HCT116 (cell line): ENCODE measurements around the gene MAMLD1. TPM values are rescaled to one million over a fixed set of nuclear protein-coding genes. Genes with fewer than 3 reads are reported as not detected.

Source experiments
- ATAC-seq: fragments of 200-7000 bp; cut with Tn5 transposase; 2 replicates; pipeline ENCODE4 v1.9.1; 2020; ENCODE audit warnings: mild to moderate bottlenecking, moderate library complexity
- BruUV-seq: library from RNA; stranded (reverse); fragments of 400-500 nt; replicated peaks from 2 replicates; lab custom pipeline; 2021; lab: Mats Ljungman, UMichigan
- CTCF ChIA-PET: fragments of 300-600 bp; sonication (Branson Sonifier 250); formaldehyde crosslinking; loops from one replicate; lab custom pipeline; 2021; ENCODE audit warnings: antibody characterized with exemption; lab: Charles Lee
- POLR2A ChIA-PET: fragments of 300-600, 350-600 bp; sonication (Branson Sonifier 250); formaldehyde crosslinking; loops from one replicate; lab custom pipeline; 2021; ENCODE audit warnings: antibody characterized with exemption; lab: Charles Lee
- RAD21 ChIA-PET, 2 experiments: fragments of 300-600 bp; sonication (Branson Sonifier 250); formaldehyde crosslinking; loops; one replicate each; lab custom pipeline; 2023; ENCODE audit warnings: low total read pairs in 2 of 2; ENCODE audit not compliant: uncharacterized antibody in 2 of 2, unreplicated experiment in 2 of 2, low non-redundant PET in 1 of 2; lab: Charles Lee
- DNase-seq: peaks from one replicate; pipeline ENCODE4 v3.0.0-alpha.2; 2010; ENCODE audit warnings: low read depth, low spot score
- H2AFZ ChIP-seq: fragments of 200-600 bp; shearing (Covaris generic), sonication (generic); 2 replicates; pipeline ENCODE4 v1.6.1; 2017; ENCODE audit warnings: low read depth, mixed run types, mixed read lengths, antibody characterized with exemption, low read length; ENCODE audit not compliant: poor library complexity, severe bottlenecking
- H3K27ac ChIP-seq: 2 replicates; pipeline ENCODE4 v1.5.1; 2012; ENCODE audit warnings: low read depth, low read length
- H3K27me3 ChIP-seq: fragments of 200-600 bp; sonication (generic); 2 replicates; pipeline ENCODE4 v1.6.1; 2016; ENCODE audit warnings: mixed run types, low read length, mixed read lengths; ENCODE audit not compliant: insufficient read depth
- H3K36me3 ChIP-seq, 2 experiments: fragments of 200-500 bp in 1 of 2; fragments of 200-600 bp in 1 of 2; sonication (Bioruptor generic) in 1 of 2; sonication (generic) in 1 of 2; 2 replicates each; pipeline versions ENCODE4 v1.5.1 to v1.6.1; 2014 to 2016; ENCODE audit warnings: low read length in 2 of 2, inconsistent platforms in 1 of 2, mixed read lengths in 1 of 2, mixed run types in 1 of 2; ENCODE audit not compliant: insufficient read depth in 2 of 2, control insufficient read depth in 1 of 2
- H3K4me1 ChIP-seq, 2 experiments: fragments of 200-600 bp in 1 of 2; sonication (generic) in 1 of 2; 2 replicates each; pipeline versions ENCODE4 v1.5.1 to v1.6.1; 2012 to 2017; ENCODE audit warnings: low read length in 2 of 2, inconsistent platforms in 1 of 2, mild to moderate bottlenecking in 1 of 2, mixed read lengths in 1 of 2, mixed run types in 1 of 2, moderate library complexity in 1 of 2; ENCODE audit not compliant: insufficient read depth in 2 of 2, control insufficient read depth in 1 of 2
- H3K4me2 ChIP-seq: fragments of 200-600 bp; sonication (generic); 2 replicates; pipeline ENCODE4 v1.6.1; 2017; ENCODE audit warnings: mixed run types, low read length, mixed read lengths
- H3K4me3 ChIP-seq, 2 experiments: fragments of 200-600 bp in 1 of 2; sonication (generic) in 1 of 2; replicated peaks in 1 of 2; 2 replicates each; pipeline ENCODE4 v1.5.1; 2011 to 2016; ENCODE audit warnings: low read length in 2 of 2, control low read depth in 1 of 2, low read depth in 1 of 2, mild to moderate bottlenecking in 1 of 2, mixed read lengths in 1 of 2, mixed run types in 1 of 2
- H3K79me2 ChIP-seq: fragments of 200-600 bp; sonication (generic); 2 replicates; pipeline ENCODE4 v1.6.1; 2017; ENCODE audit warnings: mild to moderate bottlenecking, mixed run types, low read length, moderate library complexity, mixed read lengths; ENCODE audit not compliant: insufficient read depth
- H3K9ac ChIP-seq: fragments of 200-600 bp; sonication (generic); 2 replicates; pipeline ENCODE4 v1.6.1; 2016; ENCODE audit warnings: low read length, mixed read lengths
- H3K9me2 ChIP-seq: fragments of 200-600 bp; sonication (generic), shearing (Covaris generic); 2 replicates; pipeline ENCODE4 v1.6.1; 2017; ENCODE audit warnings: mixed run types, mild to moderate bottlenecking, moderate library complexity; ENCODE audit not compliant: insufficient read depth
- H3K9me3 ChIP-seq, 2 experiments: fragments of 200-500 bp in 1 of 2; fragments of 200-600 bp in 1 of 2; sonication (Bioruptor generic) in 1 of 2; sonication (generic) in 1 of 2; 2 replicates each; pipeline ENCODE4 v1.6.1; 2014 to 2017; ENCODE audit warnings: low read length in 2 of 2, mixed read lengths in 2 of 2, inconsistent platforms in 1 of 2, low read depth in 1 of 2, mild to moderate bottlenecking in 1 of 2, mixed run types in 1 of 2, moderate library complexity in 1 of 2; ENCODE audit not compliant: control insufficient read depth in 1 of 2, insufficient read depth in 1 of 2
- H4K20me1 ChIP-seq: fragments of 200-600 bp; sonication (generic), shearing (Covaris generic); 2 replicates; pipeline ENCODE4 v1.6.1; 2017; ENCODE audit warnings: mixed run types, mild to moderate bottlenecking, moderate library complexity; ENCODE audit not compliant: insufficient read depth
- CBX3 ChIP-seq: IDR thresholded peaks from 2 replicates; pipeline ENCODE4 v1.6.1; 2012; ENCODE audit warnings: low read depth
- CEBPB ChIP-seq: IDR thresholded peaks from 2 replicates; pipeline ENCODE4 v1.6.1; 2012; ENCODE audit warnings: low read depth
- EGR1 ChIP-seq: IDR thresholded peaks from 2 replicates; pipeline ENCODE4 v1.6.1; 2012; ENCODE audit warnings: low read depth
- ELF1 ChIP-seq: IDR thresholded peaks from 2 replicates; pipeline ENCODE4 v1.6.1; 2012; ENCODE audit warnings: low read depth, borderline replicate concordance
- EZH2 ChIP-seq: fragments of 200-600 bp; sonication (generic); IDR thresholded peaks from 2 replicates; pipeline ENCODE4 v1.6.1; 2017; ENCODE audit warnings: antibody characterized with exemption, mixed run types
- EZH2phosphoT487 ChIP-seq: fragments of 200-600 bp; IDR thresholded peaks from 2 replicates; pipeline ENCODE4 v1.6.1; 2018; ENCODE audit warnings: antibody characterized with exemption, borderline replicate concordance
- FOSL1 ChIP-seq: IDR thresholded peaks from 2 replicates; pipeline ENCODE4 v1.6.1; 2012; ENCODE audit warnings: low read depth
- JUND ChIP-seq: IDR thresholded peaks from 2 replicates; pipeline ENCODE4 v1.6.1; 2012
- RAD21 ChIP-seq: IDR thresholded peaks from 2 replicates; pipeline ENCODE4 v1.6.1; 2012; ENCODE audit warnings: low read depth, mild to moderate bottlenecking
- SIN3A ChIP-seq: IDR thresholded peaks from 2 replicates; pipeline ENCODE4 v1.6.1; 2012; ENCODE audit warnings: low read depth
- SRF ChIP-seq: IDR thresholded peaks from 2 replicates; pipeline ENCODE4 v1.6.1; 2012; ENCODE audit warnings: low read depth
- TCF7L2 ChIP-seq: IDR thresholded peaks from 2 replicates; pipeline ENCODE4 v1.7.0; 2011; ENCODE audit warnings: borderline replicate concordance, inconsistent platforms; ENCODE audit not compliant: insufficient read depth, insufficient read length; ENCODE audit errors: extremely low read depth
- ZNF274 ChIP-seq: fragments of 200-500 bp; sonication (Bioruptor generic); IDR thresholded peaks from 2 replicates; pipeline ENCODE4 v1.6.1; 2014; ENCODE audit warnings: mild to moderate bottlenecking, low read depth, low read length, inconsistent platforms
- intact Hi-C: fragments of 100-400 bp; cut with micrococcal nuclease; formaldehyde crosslinking; loops from 2 replicates; pipeline ENCODE4 v1.10.0; 2022
- total RNA-seq: library from RNA; stranded (reverse); gene quantifications from one replicate; pipeline ENCODE4 v1.2.1, GENCODE V29; 2021; ENCODE audit not compliant: unreplicated experiment
- TF ChIP-seq, protein P1 (sequence below), 3 experiments: fragments of 200-600 bp in 1 of 3; sonication (generic) in 1 of 3; IDR thresholded peaks in 2 of 3; conservative IDR thresholded peaks in 1 of 3; 2 replicates each; pipeline ENCODE4 v1.5.1; 2012 to 2017; ENCODE audit warnings: low read depth in 2 of 3, low read length in 2 of 3, antibody characterized with exemption in 1 of 3, borderline replicate concordance in 1 of 3, control low read depth in 1 of 3, mild to moderate bottlenecking in 1 of 3, mixed read lengths in 1 of 3, mixed run types in 1 of 3, moderate library complexity in 1 of 3; ENCODE audit not compliant: insufficient read depth in 1 of 3
- TF ChIP-seq, protein P2 (sequence below): IDR thresholded peaks from 2 replicates; pipeline ENCODE4 v1.6.1; 2012; ENCODE audit warnings: low read depth
- TF ChIP-seq, protein P3 (sequence below): IDR thresholded peaks from 2 replicates; pipeline ENCODE4 v1.6.1; 2011; ENCODE audit warnings: mild to moderate bottlenecking, low read length, moderate library complexity; ENCODE audit not compliant: insufficient replicate concordance; ENCODE audit errors: extremely low read depth

MAMLD1 gene
- total RNA-seq, 1 experiment from 2014 or later: 3.6 TPM

- TF ChIP-seq, protein P1, sequence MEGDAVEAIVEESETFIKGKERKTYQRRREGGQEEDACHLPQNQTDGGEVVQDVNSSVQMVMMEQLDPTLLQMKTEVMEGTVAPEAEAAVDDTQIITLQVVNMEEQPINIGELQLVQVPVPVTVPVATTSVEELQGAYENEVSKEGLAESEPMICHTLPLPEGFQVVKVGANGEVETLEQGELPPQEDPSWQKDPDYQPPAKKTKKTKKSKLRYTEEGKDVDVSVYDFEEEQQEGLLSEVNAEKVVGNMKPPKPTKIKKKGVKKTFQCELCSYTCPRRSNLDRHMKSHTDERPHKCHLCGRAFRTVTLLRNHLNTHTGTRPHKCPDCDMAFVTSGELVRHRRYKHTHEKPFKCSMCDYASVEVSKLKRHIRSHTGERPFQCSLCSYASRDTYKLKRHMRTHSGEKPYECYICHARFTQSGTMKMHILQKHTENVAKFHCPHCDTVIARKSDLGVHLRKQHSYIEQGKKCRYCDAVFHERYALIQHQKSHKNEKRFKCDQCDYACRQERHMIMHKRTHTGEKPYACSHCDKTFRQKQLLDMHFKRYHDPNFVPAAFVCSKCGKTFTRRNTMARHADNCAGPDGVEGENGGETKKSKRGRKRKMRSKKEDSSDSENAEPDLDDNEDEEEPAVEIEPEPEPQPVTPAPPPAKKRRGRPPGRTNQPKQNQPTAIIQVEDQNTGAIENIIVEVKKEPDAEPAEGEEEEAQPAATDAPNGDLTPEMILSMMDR (IDR thresholded peaks at IDR 0.05 in 2 of 3, conservative IDR thresholded peaks at IDR 0.05 in 1 of 3; ENCODE audit: borderline replicate concordance in 1 of 3, insufficient read depth in 1 of 3, low read depth in 2 of 3, low read length in 2 of 3): no peak
- TF ChIP-seq FOSL1 (no peak), ZNF274 (no peak)
These were observed 5.3 kb upstream of the MAMLD1 start (continued) for GRCh38 chrX:150357790-150358189.

GRCh38 chrX:150358651-150359050 is 4.5 kb upstream of the MAMLD1 start:
- no peaks in the 10 kb centered on the region for H3K36me3 ChIP-seq
- no peak overlapping the region for H3K27ac ChIP-seq
- no TSS peak for BruUV-seq
- ChIA-PET CTCF (no interaction called here), RAD21 (no interaction called here), POLR2A (no interaction called here)
- H3K4me2 ChIP-seq: no peak overlapping the region
- no peaks in the 10 kb centered on the region for H4K20me1 ChIP-seq
- DNase-seq: no peak
- peaks cover 2 to 6% of the 10 kb centered on the region in 2 experiments; a peak in 1 of 4 replicates for H3K4me1 ChIP-seq
- no peak overlapping the region for H3K9ac ChIP-seq
- intact Hi-C loops: no loop called here
- no peak overlapping the region for H2AFZ ChIP-seq
- H3K27me3 ChIP-seq: no peaks in the 10 kb centered on the region
- H3K9me2 ChIP-seq: no peaks in the 10 kb centered on the region
- no peaks in the 10 kb centered on the region for H3K9me3 ChIP-seq
- H3K79me2 ChIP-seq: no peaks in the 10 kb centered on the region
- no peak overlapping the region for H3K4me3 ChIP-seq
- no peak for ATAC-seq
- TF ChIP-seq TCF7L2 (no peak), EGR1 (no peak), JUND (no peak), SIN3A (no peak), CBX3 (no peak), FOSL1 (no peak), RAD21 (no peak), EZH2 (no peak), CEBPB (no peak), SRF (no peak), EZH2phosphoT487 (no peak), ELF1 (no peak)
- TF ChIP-seq, protein P2, sequence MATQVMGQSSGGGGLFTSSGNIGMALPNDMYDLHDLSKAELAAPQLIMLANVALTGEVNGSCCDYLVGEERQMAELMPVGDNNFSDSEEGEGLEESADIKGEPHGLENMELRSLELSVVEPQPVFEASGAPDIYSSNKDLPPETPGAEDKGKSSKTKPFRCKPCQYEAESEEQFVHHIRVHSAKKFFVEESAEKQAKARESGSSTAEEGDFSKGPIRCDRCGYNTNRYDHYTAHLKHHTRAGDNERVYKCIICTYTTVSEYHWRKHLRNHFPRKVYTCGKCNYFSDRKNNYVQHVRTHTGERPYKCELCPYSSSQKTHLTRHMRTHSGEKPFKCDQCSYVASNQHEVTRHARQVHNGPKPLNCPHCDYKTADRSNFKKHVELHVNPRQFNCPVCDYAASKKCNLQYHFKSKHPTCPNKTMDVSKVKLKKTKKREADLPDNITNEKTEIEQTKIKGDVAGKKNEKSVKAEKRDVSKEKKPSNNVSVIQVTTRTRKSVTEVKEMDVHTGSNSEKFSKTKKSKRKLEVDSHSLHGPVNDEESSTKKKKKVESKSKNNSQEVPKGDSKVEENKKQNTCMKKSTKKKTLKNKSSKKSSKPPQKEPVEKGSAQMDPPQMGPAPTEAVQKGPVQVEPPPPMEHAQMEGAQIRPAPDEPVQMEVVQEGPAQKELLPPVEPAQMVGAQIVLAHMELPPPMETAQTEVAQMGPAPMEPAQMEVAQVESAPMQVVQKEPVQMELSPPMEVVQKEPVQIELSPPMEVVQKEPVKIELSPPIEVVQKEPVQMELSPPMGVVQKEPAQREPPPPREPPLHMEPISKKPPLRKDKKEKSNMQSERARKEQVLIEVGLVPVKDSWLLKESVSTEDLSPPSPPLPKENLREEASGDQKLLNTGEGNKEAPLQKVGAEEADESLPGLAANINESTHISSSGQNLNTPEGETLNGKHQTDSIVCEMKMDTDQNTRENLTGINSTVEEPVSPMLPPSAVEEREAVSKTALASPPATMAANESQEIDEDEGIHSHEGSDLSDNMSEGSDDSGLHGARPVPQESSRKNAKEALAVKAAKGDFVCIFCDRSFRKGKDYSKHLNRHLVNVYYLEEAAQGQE: no peak
- TF ChIP-seq, protein P1 (IDR thresholded peaks at IDR 0.05 in 2 of 3, conservative IDR thresholded peaks at IDR 0.05 in 1 of 3; ENCODE audit: borderline replicate concordance in 1 of 3, insufficient read depth in 1 of 3, low read depth in 2 of 3, low read length in 2 of 3): no peak
- TF ChIP-seq, protein P3, sequence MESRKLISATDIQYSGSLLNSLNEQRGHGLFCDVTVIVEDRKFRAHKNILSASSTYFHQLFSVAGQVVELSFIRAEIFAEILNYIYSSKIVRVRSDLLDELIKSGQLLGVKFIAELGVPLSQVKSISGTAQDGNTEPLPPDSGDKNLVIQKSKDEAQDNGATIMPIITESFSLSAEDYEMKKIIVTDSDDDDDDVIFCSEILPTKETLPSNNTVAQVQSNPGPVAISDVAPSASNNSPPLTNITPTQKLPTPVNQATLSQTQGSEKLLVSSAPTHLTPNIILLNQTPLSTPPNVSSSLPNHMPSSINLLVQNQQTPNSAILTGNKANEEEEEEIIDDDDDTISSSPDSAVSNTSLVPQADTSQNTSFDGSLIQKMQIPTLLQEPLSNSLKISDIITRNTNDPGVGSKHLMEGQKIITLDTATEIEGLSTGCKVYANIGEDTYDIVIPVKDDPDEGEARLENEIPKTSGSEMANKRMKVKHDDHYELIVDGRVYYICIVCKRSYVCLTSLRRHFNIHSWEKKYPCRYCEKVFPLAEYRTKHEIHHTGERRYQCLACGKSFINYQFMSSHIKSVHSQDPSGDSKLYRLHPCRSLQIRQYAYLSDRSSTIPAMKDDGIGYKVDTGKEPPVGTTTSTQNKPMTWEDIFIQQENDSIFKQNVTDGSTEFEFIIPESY: no peak
